ENCODE measurements around the gene ASCL5.

ASCL5 gene

GRCh38 chr1:201153474-201154388 lies 26.7 kb upstream of the ASCL5 start:
- DNase-seq (ENCODE audit: low read depth): no peak

GRCh38 chr1:201149400-201149799 lies 22.4 kb upstream of the ASCL5 start:
- no peak for DNase-seq (ENCODE audit: low read depth)

GRCh38 chr1:201147396-201148015 lies 20.5 kb upstream of the ASCL5 start:
- DNase-seq (ENCODE audit: low read depth): no peak

- no peak for DNase-seq (ENCODE audit: low read depth)
Observed at GRCh38 chr1:201146626-201147390, 19.8 kb upstream of the ASCL5 start.

DNA sequence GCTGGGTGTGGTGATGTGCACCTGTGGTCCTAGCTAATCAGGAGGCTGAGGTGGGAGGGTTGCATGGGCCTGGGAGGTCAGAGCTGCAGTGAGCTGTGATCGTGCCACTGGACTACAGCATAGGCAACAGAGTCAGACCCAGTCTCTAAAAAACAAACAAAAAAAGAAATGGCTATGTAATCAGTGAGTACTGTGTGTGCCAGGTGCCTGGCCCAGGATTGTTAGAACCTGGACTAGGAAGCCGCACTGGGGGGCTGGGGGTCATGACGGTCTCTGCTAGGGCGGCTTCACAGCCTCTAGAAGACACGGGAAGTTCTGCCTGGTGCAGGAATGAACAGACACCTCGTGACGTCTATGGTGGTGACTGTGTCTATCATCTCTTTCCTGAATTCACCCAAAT lies 18.8 kb upstream of the ASCL5 start:
- DNase-seq (ENCODE audit: low read depth): no peak

- DNase-seq (ENCODE audit: low read depth): no peak
Observed at GRCh38 chr1:201145132-201145531, 18.1 kb upstream of the ASCL5 start.

DNA sequence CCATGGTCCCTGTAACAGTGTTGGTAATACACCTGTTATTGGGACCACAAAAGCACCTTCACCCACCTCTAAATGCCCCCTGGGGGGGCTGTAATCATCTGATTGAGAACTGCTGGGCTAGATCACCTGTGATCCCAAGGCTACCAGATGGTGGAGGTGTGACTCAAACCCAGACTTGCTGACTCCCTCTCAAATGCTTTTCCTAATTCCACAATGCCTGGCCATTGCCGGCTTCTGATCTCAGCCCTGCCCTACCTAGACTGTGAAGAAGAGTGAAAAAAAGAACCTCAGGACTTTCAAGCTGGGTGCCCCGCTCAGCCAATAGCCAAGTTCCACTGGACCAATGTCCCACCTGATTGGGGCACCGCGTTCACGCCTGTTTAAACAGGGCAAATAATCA lies 17.7 kb upstream of the ASCL5 start:
- DNase-seq (ENCODE audit: low read depth): no peak

DNA sequence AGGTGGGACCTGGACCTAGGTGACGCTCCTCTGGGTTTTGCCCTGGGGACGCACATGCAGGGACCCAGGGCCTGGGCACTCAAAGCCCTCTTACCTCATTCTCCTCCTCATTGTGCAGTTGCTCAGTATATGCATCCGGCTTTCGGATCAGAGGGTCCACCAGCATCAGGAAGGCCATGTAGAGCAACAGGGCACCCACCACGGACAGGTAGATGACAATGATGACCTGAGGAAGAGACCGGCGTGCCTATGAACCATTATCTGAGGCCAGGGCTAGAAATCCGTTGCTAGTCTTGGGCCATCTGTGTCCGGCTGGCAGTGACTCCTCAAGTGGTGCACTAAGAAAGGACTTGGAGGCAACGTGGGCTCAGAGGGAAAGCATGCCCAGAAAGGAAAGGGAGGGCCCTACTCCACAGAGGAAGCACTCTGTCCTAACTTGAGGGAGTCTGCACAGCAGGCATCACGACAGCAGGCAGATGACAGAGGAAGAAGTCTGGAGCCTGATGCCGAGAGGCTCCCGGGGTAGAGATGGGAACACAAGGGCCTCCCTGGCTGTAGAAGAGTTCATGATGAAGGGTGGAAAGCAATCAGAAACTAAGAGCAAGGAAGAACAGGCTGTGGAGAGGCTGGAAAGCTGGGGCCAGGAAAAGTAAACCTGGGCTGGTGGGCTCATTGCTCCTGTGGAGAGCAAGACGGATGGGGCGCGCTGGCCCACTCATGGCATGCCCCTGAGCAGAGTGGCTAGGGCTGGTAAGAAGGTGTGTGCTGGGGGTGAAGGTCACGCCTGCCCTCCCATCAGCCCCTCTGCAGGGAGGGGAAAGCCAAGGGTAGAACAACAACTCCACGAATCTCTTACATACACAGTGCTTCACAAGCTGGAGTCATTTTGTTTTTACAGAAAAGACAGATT lies 17.0 kb upstream of the ASCL5 start:
- DNase-seq (ENCODE audit: low read depth): no peak

- no peak for DNase-seq (ENCODE audit: low read depth)
Observed at GRCh38 chr1:201142849-201143725, 16.1 kb upstream of the ASCL5 start.

DNA sequence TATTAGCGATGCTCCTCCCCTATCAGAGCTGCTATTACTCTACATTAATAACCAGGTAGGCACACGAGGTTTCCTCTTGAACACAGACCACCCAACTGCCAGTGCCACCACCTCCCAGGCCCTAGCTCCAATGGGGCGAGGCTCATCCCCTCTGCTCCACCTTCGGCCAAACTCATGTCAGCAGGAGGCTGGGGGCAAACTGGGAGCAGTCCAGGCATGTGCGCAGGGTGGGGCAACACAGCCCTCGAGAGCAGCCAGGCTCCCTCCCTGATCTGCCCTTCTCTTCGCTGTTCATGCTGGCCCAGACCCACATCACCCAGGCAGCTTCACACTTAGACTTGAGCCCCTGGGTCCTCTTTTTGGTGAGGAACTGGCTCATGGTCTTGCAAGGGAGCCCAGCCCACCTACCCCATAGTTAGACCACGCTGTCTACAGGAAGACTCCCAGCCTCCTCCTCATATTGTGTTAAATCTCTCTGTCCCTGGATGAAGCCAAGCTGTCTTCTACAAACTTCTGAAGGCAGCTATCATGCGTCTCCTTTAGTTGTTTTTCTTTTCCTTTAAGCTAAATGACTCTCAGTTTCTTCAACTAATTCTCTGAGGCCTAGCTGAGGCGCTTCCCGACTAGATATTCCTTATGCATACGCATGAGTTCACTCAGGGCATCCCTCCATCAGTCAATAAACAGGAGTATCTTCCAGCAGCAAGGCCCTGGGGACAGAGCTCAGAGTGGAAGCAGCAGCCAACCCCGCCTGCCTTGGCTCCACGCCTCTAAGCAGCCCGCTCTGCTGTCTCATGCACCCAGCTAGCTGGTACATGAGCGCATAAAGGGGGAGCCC lies 15.2 kb upstream of the ASCL5 start:
- no peak for DNase-seq (ENCODE audit: low read depth)

DNA sequence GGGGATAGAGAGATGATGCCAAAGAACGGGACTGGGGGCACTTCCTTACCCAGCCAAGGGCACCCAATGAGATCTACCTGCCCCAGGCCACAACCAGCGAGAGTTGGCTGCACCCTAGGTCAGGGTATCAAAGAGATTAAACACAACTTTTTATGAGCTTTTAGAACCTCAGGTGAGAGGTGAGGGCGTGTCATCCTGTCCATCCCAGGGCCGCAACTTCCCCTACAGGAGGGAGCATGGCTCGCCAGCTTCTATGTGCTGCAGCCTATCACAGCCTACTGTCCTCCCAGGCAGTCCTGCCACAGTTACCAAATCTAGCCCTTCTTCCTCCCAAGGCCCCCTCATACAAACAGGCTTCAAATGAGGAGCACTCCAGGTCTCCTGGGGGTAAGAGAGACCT lies 14.4 kb upstream of the ASCL5 start:
- DNase-seq (ENCODE audit: low read depth): no peak

GRCh38 chr1:201140941-201141260 lies 13.9 kb upstream of the ASCL5 start:
- DNase-seq (ENCODE audit: low read depth): no peak

DNA sequence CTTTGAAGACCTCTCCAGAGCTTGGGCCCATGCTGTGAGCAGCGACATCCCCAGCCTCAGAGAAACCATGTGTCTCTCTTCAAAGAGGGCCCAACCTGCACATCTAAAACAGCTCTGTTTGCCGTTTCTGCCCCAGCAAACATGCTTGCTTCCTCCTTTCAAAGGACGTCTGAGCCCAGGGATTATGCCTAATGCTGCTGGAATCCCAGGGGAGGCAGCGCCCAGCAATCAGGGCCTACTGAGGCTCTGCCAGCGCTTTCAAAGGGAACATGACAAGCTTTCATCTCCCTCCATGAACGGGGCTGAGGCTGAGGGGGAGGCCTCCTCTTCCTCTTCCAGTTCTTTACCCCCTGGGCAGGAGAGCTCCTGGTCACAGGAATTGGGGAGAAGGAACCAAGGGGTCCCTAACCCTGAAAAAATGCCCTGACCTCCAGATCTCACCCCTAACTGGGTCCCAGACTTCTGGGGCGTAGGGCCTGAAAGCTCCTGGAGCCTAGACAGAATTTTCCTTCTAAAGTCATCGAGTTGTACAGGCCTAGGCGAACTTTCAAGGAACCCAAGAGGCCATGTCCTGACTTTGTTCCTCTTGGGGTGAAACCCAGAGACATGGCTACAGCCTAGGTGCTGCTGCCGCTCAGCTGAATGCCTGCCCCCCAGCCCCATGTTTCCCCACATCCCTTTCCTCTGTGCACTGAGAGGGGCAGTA lies 13.4 kb upstream of the ASCL5 start:
- DNase-seq (ENCODE audit: low read depth): no peak

- DNase-seq (ENCODE audit: low read depth): no peak
Observed at GRCh38 chr1:201139756-201140155, 12.8 kb upstream of the ASCL5 start.

DNA sequence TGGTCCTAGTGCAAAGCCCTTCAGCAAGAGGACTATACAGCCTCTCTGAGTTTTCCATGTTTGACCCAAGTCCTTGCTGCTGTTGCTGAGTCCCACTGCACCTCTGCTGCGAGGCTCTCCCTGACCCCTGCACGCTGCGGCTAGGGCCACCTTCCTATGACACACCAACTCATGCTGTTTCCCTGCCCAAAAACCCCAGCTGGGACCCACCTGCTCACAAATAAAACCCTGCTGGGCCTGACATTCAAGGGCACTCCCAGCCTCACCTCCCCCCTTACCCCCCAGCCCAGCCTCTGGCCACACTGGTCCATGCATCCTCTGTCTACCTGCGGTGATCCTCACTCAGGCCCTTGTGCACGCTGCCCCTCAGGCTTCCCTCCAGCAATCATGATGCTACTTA lies 12.3 kb upstream of the ASCL5 start:
- DNase-seq (ENCODE audit: low read depth): no peak

DNA sequence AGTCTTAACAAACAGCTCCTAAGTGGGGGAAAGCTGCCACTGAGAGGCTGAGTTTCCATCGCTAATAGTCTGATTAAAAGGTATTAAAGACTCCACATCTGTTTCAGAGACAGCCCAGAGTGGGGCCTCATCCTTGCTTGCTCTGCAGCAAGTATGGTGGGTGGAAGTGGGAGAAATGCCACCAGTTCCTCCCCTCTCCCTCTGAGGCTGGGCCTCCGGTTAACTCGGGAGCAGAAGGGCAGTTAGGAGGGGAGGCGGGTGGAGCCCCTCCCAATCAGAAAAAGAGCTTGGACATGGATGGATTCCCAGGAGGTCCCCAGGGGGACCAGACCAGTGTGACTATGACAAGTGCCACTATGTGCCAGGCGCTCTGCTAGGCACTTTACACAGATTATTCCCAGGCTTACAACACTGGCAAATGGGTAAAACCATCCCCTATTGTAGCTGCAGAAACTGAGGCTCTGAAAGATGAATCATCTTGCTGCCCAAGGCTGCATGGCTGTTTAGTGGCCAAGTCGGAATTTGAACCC lies 11.4 kb upstream of the ASCL5 start:
- no peak for DNase-seq (ENCODE audit: low read depth)

DNA sequence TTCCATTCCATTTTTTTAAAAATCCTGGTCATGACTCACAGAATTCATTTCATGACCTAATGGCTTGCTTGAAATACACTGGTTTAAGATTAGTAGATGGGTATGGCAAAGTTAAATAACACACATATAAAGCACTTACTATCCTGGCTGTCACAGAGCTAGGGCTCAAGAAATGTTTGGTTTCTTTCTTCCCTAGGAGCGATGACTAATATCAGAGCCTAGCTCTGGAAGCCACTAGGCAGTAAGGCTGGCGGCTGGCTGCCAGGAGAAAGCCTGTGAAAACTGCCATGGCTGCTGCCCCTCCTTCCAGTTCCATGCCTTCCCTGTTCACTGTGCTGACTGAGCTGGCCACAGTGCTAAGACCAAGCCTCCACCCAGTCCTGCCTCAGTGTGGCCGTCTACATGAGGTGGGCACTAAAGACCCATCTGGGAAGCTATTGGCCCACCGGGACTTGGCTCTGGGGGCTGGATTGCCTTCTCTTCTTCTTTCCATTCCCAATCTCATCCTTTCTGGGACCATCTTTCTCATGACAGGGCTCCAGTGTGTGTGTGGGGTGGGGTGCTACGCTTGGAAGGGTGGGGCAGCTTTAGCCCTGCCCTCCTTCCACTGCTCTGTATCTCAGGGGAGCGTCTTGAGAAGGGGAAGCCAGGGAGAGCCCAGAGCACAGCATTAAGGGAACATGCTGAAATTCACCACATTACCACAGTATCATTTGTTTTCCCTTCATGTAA lies 10.8 kb upstream of the ASCL5 start:
- DNase-seq (ENCODE audit: low read depth): no peak

- DNase-seq (ENCODE audit: low read depth): no peak
Observed at GRCh38 chr1:201137024-201137392, 10.0 kb upstream of the ASCL5 start.

Data from activated T-cell treated with anti-CD3 and anti-CD28 coated beads for 48 hours (primary cell).